ENCODE data around the gene RSRP1.
"Not testable (repeated sequence)": the region's sequence is repeated elsewhere in the genome, so short reads cannot be mapped to it uniquely, and the experiment has no call there.

DNA sequence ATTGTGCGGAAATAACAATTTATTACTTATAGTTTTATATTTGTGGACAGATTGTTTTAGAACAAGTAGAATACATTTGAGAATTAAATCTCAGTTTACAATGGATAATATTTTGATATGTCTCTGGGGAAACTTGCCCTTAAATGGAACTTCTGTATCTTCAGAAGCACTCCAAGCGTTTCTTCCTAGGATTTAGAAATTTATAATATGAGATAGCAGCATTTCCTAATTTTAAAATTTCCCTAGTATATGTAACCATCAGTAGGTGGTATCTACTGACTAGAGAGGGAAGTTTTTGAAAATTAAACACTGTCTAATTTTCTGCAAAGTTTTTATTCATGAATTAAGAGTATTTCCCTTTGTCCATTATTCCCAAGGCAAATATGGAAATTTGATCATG is 46.2 kb upstream of the RSRP1 start:
- not testable (repeated sequence) for TF ChIP-seq RBBP5 (IDR thresholded peaks at IDR 0.05; ENCODE audit: borderline replicate concordance, low read depth, low read length); RAD21 (IDR thresholded peaks at IDR 0.05 in 1 of 2, conservative IDR thresholded peaks at IDR 0.05 in 1 of 2; ENCODE audit: low read depth in 2 of 2, low read length in 2 of 2)
